Cardiac septum (tissue), 1 donor: ENCODE results near the gene FOXP1. TPM values are rescaled to one million over a fixed set of nuclear protein-coding genes. Genes with fewer than 3 reads are reported as not detected.

ENCODE experiments used
- DNase-seq: peaks from one replicate; pipeline ENCODE4 v3.0.0-alpha.2; 2020; ENCODE audit warnings: low spot score
- intact Hi-C: fragments of 100-400 bp; cut with DNase I; formaldehyde crosslinking; loops from one replicate; pipeline ENCODE4 v1.14.0; 2022
- total RNA-seq: library from RNA; stranded (reverse); fragmentation: NEBNext Ultra II Directional; extraction: Animal tissue kit (Norgen Biotek cat#: 25700); gene quantifications from one replicate; pipeline ENCODE4 v1.2.1, GENCODE V29; 2021
- donor health status: DM: no; HTN: no; CAD: no.

The FOXP1 gene
- total RNA-seq, 1 donor from 2014 or later, result 53.2 TPM

GRCh38 chr3:71206305-71207165 lies 377.0 kb downstream of the FOXP1 start:
- intact Hi-C loops, result no loop called here
- DNase-seq, result no peak

- intact Hi-C loops, result no loop called here
- no peak for DNase-seq
Observed at GRCh38 chr3:71203727-71204488, 379.6 kb downstream of the FOXP1 start.

GRCh38 chr3:71202848-71203533 lies 380.5 kb downstream of the FOXP1 start:
- intact Hi-C loops, result no loop called here
- DNase-seq, result no peak

GRCh38 chr3:71201939-71202338 lies 381.6 kb downstream of the FOXP1 start:
- no peak for DNase-seq
- intact Hi-C loops, result no loop called here

- no peak for DNase-seq
- intact Hi-C loops, result no loop called here
Observed at GRCh38 chr3:71197841-71198565, 385.5 kb downstream of the FOXP1 start.

GRCh38 chr3:71195492-71195891 lies 388.0 kb downstream of the FOXP1 start:
- intact Hi-C loops, result no loop called here
- DNase-seq, result no peak

- intact Hi-C loops, result no loop called here
Observed at GRCh38 chr3:71194785-71195184, 388.7 kb downstream of the FOXP1 start.

GRCh38 chr3:71191031-71191482 lies 392.5 kb downstream of the FOXP1 start:
- intact Hi-C loops, result no loop called here

More at GRCh38 chr3:71194785-71195184, 388.7 kb downstream of the FOXP1 start:
- no peak for DNase-seq

GRCh38 chr3:71189480-71189879 lies 394.0 kb downstream of the FOXP1 start:
- intact Hi-C loops, result no loop called here

More at GRCh38 chr3:71191031-71191482, 392.5 kb downstream of the FOXP1 start:
- no peak for DNase-seq

GRCh38 chr3:71187715-71188114 lies 395.8 kb downstream of the FOXP1 start:
- intact Hi-C loops, result no loop called here
- DNase-seq, result no peak

More at GRCh38 chr3:71189480-71189879, 394.0 kb downstream of the FOXP1 start:
- DNase-seq, result no peak

GRCh38 chr3:71186801-71187200 lies 396.7 kb downstream of the FOXP1 start:
- intact Hi-C loops, result no loop called here
- no peak for DNase-seq

- intact Hi-C loops, result no loop called here
- DNase-seq, result no peak
Observed at GRCh38 chr3:71185733-71186455, 397.6 kb downstream of the FOXP1 start.

- intact Hi-C loops, result no loop called here
- no peak for DNase-seq
Observed at GRCh38 chr3:71184252-71184651, 399.3 kb downstream of the FOXP1 start.

GRCh38 chr3:71183549-71183948 lies 400.0 kb downstream of the FOXP1 start:
- no peak for DNase-seq
- intact Hi-C loops, result no loop called here

GRCh38 chr3:71180524-71180923 lies 403.0 kb downstream of the FOXP1 start:
- DNase-seq, result no peak
- intact Hi-C loops, result no loop called here

GRCh38 chr3:71177375-71177774 lies 406.2 kb downstream of the FOXP1 start:
- intact Hi-C loops, result no loop called here
- DNase-seq, result no peak

GRCh38 chr3:71176366-71176765 lies 407.2 kb downstream of the FOXP1 start:
- intact Hi-C loops, result no loop called here
- DNase-seq, result no peak

GRCh38 chr3:71175691-71176365 lies 407.7 kb downstream of the FOXP1 start:
- no peak for DNase-seq

More at GRCh38 chr3:71175691-71176365, 407.7 kb downstream of the FOXP1 start:
- intact Hi-C loops, result no loop called here
